Stimulated activated CD4-positive, alpha-beta T cell treated with anti-CD3 and anti-CD28 coated beads, Interleukin-2, amount 100 ng/mL, for 48 hours (primary cell): Measurements from ENCODE around the gene RNF103.
"Not testable (repeated sequence)": the region's sequence is repeated elsewhere in the genome, so short reads cannot be mapped to it uniquely, and the experiment has no call there.

Experiments used
- DNase-seq, 2 donors: peaks; one replicate each; pipeline ENCODE4 v3.0.0-alpha.2; 2020

The RNF103 gene

GRCh38 chr2:86623043-86623493 is 597 bp downstream of the RNF103 start:
- DNase-seq: peak; percentile 37 to 42

DNA sequence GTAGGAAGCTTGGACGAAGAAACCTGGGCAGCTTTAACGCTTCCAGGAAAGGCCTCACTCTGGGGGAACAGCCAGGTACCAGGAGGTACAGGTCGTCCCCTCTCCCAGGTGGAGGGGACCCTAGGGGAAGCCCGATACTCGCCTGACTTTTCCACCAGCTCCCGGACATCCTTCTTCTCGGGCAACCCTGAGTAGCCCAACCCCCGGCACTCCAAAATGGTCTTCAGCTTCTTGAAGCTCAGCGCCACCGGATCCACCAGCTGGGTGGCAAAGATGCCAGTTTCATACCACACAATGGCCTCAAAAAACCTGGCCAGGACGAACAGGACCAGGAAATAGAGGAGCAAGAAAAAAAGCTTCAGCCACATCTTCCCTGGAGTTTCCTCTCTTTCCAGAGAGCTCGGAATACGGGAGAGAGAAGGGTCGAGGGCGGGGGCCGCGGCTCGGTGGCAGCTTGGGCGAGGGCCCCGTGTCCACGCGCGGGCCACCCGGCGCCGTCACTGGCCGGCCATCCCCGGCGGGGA is 1.1 kb downstream of the RNF103 start:
- DNase-seq: peak; percentile 3 to 9

DNA sequence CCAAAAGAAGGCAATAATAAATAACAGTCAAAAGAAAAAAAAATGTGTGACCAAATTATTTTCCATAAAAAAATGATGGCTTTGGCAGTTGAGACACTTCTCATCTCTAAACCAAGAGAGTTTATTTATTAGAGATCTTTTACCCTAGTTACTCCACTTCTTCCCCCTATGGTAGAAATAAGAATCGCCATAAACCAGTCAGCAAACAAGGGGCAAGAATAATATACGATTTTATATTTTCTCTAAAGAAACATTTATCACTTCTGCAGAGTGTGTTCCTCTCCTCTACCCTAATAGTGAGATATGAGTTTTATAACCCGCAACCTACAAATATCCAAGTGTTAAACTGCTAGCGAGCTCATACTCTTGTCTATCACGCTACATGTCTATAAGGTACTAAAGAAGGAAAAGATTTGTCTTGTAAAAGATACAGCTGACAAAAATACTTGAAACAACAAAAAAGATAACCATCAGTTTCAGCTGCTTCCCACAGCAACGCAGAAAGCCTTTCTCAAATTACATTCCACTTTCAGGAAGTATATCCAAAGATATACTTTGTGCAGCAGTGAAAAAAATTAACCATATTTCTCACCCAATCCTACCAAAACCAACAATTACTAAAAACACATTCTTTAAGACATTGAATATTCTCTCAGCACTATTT is 2.3 kb downstream of the RNF103 start:
- no peak for DNase-seq

DNA sequence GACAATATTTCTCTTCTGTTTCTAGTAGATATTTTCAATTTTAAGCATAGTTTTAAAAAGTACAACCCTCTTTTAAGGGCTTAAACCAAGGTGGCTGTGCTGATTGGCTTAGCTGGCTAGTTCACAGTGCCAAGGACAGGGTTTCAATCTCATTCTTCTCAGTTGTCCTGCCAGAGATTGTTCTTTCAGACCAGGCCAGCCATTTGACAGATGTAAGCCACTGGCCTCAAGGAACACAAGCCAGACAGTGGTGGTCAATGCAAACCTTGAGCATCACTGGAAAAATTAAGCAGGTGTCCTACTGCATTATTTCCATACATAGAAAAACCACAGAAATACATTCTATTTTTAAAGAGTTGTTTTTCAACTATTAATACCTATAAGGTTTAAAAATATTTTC is 5.9 kb downstream of the RNF103 start:
- no peak for DNase-seq

DNA sequence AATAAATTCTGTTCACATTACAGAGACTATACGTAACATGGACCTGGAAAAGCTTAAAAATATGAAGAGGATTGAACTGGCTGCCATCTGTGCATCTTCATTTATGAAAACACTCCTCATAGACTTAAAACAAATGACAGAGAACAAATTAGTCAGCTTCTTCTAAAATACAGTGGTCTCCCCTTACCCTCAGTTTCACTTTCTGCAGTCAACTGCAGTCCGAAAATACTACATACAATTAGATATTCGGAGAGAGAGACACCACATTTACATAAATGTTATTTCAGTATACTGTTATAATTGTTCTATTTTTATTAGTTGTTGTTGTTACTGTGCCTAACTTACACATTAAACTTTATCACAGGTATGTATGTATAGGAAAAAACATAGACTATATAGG is 6.5 kb downstream of the RNF103 start:
- no peak for DNase-seq

DNA sequence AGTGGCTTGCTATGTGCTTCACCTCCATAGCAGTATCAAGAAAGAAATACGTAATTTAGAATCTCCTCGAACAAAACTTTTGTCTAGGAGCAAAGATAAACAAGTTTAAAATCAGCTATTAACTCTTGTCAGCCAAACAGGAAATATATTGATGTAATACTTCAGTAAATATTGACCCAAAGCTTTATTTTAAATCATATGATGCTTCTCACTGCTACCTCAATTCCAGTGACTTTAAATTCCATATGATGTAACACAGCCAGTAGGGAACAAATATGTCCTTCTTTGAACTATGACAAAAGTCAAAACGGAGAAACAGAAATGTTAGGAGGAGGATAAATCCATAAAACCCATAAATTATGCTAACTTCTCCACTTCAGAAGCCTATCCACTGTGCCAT is 7.2 kb downstream of the RNF103 start:
- no peak for DNase-seq

GRCh38 chr2:86615596-86615995 is 8.1 kb downstream of the RNF103 start:
- DNase-seq: no peak

DNA sequence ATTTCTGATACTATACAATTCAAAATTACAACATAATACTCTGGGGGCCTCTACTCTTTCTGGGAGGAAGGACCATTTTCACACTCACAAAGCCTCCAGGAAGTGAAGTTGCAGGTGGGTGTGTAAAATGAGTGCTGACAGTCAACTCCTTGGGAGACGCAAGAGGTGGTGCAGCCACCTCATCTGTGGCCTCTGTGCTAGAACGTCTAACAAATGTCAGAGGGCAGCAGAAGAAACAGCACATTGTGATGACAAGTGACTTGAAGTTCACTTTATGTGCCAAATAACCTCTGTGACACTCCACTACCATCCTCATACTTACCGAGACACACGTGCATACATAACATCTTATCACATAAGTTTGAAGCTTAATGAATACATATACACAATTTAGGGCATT is 10.2 kb downstream of the RNF103 start:
- DNase-seq: no peak

GRCh38 chr2:86610871-86611270 is 12.8 kb downstream of the RNF103 start:
- no peak for DNase-seq

DNA sequence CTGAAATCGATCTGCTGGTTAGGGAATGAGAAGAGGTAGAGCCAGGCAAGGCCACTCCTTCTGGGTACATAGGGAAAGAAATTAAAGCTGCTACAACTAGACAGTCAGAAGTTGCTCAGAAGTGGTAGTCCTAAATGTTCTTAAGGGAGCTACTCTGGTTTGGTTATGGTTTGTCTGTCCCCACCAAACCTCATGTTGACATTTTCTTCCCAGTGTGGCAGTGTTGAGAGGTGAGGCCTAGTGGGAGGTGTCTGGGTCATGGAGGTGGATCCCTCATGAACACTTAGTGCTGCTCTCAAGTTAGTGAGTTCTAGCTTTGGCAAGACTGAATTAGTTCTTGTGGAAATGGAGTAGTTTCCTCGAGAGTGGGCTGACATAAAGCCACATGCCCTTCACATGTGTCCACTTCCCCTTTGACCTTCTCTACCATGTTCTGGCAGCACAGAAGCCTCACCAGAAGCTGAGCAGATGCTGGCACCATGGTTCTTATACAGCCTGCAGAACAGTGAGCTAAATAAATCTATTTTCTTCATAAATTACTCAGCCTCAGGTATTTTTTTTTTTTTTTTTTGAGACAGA is 14.7 kb downstream of the RNF103 start:
- DNase-seq: no peak

DNA sequence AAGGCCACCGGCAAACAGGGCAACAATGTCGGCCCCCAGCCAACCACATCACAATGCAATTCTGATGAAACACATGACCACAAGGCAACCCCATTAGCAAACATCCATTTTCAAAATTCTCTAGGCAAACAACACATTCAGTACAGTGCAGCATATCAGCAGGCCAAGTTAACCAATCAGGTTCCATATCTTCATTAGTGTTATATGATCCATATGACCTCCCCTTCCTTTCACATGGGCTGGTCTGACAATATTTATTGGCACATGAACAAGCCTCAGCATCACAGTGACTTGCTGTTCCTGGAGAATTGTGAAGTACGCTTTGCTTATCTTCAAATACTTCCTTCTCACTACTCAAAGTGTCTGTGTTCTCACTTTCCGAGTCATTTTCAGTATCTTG is 19.8 kb downstream of the RNF103 start:
- no peak for DNase-seq

DNA sequence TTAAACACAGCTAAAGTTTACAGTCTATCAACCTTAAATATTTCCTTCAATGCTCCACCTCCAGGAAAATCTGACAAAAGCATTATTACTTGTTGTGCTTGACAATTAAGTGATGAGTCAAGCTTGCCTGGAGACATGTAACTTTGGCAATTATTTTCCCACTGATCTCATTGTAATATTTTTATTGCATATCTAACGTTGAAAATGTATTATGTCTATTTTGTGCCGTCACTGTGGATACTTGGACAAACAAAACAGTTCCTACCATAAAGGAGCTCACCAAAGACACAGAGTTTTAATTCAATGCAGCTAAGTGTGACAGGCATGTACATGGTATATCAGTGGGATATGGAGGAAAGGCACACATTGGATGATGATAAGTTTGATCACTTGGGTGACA is 24.7 kb downstream of the RNF103 start:
- no peak for DNase-seq

DNA sequence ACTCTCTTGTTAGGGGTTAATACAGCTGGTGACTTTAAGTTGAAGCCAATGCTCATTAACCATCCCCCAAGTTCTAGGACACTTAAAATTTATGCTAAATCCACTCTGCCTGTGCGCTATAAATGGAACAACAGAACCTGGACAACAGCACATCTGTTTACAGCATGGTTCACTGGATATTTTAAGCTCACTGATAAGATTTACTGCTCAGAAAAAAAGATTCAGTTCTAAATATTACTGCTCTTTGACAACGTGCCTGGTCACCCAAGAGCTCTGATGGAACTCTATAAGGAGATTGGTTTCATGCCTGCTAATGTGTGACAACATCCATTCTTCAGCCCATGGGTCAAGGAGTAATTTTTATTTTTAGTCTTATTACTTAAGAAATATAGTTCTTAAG is 27.5 kb downstream of the RNF103 start:
- DNase-seq: no peak

- no peak for DNase-seq
Measured at GRCh38 chr2:86593266-86593665, 30.4 kb downstream of the RNF103 start.

GRCh38 chr2:86592547-86593230 is 31.0 kb downstream of the RNF103 start:
- DNase-seq: no peak

GRCh38 chr2:86589701-86590100 is 34.0 kb downstream of the RNF103 start:
- DNase-seq: not testable (repeated sequence)

DNA sequence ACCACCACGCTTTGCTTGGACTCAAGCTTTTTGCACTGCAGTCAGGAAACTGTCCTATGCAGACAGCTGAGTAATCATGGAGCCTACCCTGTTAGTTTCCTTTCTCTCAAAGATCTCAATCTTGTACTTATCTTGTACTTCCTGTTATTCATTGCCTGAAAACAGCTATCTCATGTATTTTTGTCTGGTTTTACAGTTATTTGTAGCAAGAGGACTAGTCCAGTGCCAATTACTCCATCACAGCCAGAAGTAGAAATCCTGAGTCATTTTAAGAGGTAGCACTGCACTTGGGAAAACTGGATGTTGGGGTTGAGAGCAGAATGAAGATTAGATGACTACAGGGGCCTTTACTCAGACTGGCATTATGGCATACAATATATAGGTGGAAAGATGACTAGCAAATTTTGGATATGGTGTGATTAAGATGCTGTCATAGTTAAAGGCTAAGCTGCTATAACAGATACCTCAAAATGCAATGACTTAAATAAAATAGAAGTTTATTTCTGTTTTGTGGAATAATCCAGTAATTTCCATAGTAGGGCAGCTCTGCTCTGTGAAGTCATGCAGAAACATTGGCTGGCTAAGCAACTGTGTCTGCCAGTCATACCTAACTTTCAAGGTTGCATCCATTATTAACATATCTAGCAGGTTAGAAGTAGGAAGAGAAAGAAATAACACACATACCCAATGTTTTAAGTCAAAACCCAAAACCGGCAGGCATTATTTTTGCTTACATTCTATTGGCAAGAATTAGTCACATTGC is 39.3 kb downstream of the RNF103 start:
- DNase-seq: no peak

GRCh38 chr2:86580560-86580959 is 43.1 kb downstream of the RNF103 start:
- DNase-seq: no peak

GRCh38 chr2:86577817-86578456 is 45.7 kb downstream of the RNF103 start:
- DNase-seq: no peak

DNA sequence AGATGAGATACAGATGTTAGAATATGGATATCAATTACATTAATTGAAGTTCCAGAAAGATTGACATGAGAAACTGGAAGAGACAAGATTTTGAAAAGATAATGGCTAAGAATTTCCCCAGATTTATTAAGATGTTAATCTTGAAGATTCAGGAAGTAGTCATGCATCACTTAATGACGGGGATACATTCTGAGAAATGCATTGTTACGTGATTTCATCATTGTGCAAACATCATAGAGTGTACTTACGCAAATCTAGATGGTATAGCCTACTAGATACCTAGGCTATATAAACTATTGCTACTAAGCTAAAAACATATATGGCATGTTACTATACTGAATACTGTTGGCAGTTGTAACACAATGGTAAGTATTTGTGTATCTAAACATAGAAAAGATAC is 53.6 kb downstream of the RNF103 start:
- no peak for DNase-seq

DNA sequence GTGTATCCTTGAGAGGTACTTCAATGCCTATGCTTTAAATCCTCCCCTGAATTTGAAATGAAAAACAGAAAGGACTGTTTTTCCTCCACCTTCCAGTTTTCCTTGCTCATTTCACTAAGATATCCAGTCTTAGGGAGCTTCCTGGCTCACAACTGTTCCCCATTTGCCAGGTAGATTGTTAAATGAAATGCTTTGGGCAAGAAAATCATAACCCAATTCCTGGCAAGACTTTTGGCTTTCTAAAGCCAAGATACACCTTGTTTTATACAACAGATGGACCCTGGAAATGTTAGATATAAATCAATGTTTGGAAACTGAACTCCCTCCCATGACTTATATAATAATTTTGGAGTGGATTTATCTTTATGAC is 56.9 kb downstream of the RNF103 start:
- DNase-seq: no peak

- DNase-seq: no peak
Measured at GRCh38 chr2:86566158-86566820, 57.4 kb downstream of the RNF103 start.
